ENCODE measurements around the gene ADAMTS9.

ADAMTS9 gene

DNA sequence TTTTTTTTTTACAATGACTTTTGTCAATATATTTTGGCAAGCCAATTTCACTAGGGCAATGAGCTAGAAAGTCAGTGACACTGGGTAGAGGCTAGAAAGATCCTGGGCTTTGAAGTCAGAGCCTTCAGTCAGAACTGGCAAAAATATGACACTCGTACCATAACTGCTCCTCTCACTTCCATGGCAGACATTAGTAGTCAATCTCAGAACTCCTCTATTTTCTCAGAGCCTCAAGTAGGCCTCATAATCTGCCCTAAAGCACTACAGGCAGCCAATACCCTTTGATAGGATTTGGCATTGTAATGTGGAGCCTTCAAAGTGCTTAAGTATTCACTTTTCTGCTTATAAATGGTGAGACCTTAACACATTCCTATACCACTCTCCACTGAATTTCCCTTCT is 67.8 kb downstream of the ADAMTS9 start:
- DNase-seq (ENCODE audit: low spot score): no peak

DNA sequence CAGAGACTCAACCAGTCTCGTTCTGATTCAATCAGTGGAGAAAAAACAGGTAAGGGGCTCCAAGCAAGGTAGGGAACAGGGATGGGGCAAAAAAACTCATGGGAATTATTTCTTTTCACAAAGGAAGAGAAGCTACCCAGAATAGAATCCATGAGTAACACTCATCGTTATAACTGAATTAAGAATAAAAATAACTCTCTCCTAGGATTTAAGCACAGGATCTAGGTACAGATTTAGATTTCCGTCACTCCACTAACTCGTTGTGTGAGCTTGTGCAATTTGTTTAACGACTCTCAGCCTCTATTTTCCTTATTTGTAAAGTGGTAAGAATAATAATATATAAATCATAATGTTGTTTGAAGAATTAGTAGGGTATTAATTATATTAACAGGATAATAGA is 68.6 kb downstream of the ADAMTS9 start:
- no peak for DNase-seq (ENCODE audit: low spot score)

DNA sequence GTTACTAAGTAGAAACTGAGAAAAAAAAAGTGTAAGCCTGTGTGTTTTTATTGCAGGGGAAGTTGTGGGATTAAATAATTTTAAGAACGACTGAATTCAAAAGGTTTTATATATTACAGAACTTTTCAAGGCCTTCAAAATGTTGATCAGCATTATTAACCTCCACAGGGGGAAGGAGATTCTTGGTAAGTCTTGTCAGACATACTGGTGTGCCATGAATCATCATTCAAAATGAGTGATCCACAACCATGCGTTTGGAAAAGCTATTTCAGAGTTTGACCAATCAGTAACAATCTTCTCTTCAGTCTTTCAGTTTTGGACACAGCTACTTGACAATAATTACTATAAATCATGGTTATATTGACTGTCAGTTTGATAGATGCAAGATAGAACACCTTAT is 70.2 kb downstream of the ADAMTS9 start:
- DNase-seq (ENCODE audit: low spot score): no peak

GRCh38 chr3:64616953-64617352 is 70.8 kb downstream of the ADAMTS9 start:
- no peak for DNase-seq (ENCODE audit: low spot score)

- no peak for DNase-seq (ENCODE audit: low spot score)
These were observed 74.8 kb downstream of the ADAMTS9 start for GRCh38 chr3:64612916-64613526.

- DNase-seq (ENCODE audit: low spot score): no peak
These were observed 75.5 kb downstream of the ADAMTS9 start for GRCh38 chr3:64612082-64612860.

- no peak for DNase-seq (ENCODE audit: low spot score)
These were observed 79.1 kb downstream of the ADAMTS9 start for GRCh38 chr3:64608741-64609140.

GRCh38 chr3:64607032-64607551 is 80.7 kb downstream of the ADAMTS9 start:
- no peak for DNase-seq (ENCODE audit: low spot score)

- DNase-seq (ENCODE audit: low spot score): no peak
These were observed 83.5 kb downstream of the ADAMTS9 start for GRCh38 chr3:64604313-64604712.

DNA sequence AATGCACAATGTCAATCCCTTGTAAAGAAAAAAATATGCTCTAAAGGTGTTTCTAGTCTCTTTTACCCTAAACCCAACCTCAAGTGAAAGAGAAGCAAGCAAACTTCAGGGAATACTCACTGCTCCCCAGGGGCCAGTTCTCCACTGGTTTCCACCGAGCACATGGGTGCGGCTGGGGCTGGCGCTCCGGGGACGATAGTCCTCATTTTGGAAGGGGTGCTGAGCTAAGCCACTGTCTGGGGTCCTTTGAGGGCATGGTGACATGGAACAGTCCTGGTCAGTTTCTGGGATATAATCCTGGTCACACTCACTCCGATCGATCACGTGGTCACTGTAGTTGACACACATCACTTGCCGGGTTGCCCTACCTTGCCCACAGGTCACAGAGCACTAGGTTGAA is 86.0 kb downstream of the ADAMTS9 start:
- DNase-seq (ENCODE audit: low spot score): no peak

GRCh38 chr3:64600246-64600950 is 87.4 kb downstream of the ADAMTS9 start:
- no peak for DNase-seq (ENCODE audit: low spot score)

DNA sequence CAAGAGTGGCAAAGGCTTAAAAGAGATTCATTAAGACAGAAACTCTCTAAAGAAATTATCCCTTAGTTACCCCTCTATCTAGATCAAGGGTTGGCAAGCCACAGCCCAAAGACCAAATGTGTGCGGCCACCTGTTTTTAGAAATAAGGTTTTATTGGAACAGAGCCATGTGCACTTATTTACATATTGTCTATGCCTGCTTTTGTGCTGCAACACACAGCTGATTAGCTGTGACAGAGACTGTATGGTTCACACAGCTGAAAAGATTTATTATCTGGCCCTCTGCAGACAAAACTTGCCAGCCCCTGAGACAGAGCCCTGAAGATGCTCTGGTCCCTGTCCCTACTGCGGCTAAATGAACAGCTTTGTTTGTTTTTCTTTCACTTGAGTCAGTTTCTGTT is 88.1 kb downstream of the ADAMTS9 start:
- no peak for DNase-seq (ENCODE audit: low spot score)

DNA sequence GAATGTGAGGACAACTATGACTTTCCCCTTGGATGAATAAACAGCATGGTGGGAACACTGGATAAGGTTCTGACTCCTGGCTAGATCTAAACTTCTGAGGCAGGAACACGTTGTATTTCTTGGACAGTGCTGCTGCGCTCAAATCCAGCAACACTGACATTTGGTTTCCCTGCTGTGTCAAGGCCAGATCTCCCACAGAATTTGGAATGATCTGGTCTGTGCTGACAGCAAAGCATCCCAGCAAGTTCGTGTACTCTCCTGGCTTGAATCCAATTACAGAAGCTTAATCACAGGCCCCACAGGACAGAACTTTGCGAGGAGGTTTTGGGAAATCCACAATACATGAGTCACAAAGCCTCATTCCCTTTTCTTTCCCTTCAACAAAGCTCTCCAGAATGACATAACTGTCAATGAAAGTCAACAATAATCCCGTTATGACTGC is 92.5 kb downstream of the ADAMTS9 start:
- no peak for DNase-seq (ENCODE audit: low spot score)

DNA sequence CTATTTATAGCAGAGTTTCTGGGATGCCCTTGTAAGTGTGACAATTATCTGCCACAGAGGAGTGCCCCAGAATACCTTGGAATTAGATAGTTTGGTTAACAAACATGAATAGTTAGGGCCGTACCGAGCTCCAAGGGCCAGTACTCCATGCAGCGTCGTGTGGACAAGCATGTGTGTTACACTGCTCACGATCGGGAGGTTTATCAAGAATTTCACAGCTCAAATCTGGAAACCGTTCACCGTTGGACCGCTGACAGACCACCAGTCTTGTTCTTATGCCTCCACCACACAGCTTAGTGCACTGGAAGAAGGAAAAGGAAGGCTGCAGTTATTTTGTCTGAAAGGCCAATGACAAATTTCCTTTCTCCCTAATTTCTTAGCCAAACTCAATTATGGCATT is 93.7 kb downstream of the ADAMTS9 start:
- DNase-seq (ENCODE audit: low spot score): no peak

DNA sequence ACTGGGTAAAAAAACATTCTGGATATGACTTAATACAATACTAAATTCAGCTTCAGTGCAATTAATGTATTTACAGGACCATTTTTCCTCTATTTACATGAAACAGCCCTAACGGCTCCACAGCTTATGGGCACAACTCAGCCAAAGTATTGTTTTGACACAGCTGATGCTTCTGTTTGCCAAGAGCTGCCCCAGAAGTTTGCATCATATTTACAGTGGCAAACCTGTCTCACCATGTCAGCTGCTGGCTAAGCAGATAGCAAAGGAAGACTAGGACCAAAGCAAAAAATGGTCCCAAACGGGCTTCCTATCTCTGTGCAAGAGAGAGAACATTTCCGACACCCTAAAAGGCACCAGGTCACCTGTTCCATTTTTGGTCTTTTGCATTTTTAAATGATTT is 94.5 kb downstream of the ADAMTS9 start:
- no peak for DNase-seq (ENCODE audit: low spot score)

GRCh38 chr3:64591615-64592014 is 96.2 kb downstream of the ADAMTS9 start:
- DNase-seq (ENCODE audit: low spot score): no peak

DNA sequence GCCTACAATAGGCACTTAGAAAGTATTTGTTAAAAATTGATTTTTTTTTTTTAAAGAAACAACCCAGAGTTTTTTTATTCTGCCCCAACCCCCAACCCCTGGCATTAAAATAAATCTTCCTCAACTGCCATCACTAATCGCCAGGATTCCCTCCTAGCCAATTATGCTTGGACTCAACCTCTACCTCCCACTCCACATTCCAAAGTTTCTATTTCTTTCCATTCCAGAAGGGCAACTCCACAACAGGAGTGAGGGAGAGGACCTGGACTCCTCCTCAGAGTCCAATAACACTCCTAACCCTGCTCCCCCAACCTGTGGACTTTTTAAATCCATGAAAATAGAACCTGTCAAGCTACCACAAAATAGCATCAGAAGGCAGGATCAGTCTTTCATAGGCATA is 99.4 kb downstream of the ADAMTS9 start:
- DNase-seq (ENCODE audit: low spot score): no peak

DNA sequence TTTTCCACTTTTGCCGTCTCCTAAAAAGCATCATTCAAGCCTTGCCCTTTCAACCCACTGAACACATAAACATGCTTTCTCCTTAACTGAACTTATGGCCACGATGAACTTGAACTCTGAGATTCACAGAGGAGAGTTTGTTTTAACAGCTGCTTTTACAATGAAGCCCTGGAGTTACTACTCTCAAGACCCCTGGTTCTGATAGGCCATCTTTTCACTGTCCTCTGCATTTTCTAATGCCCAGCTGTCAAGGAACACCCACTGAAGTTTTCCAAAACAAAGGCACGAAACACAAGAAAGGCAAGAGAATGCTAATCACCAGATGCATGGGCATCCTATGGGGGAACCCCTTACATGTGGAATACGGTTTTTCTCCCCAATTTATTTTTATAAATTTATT is 100.8 kb downstream of the ADAMTS9 start:
- no peak for DNase-seq (ENCODE audit: low spot score)

DNA sequence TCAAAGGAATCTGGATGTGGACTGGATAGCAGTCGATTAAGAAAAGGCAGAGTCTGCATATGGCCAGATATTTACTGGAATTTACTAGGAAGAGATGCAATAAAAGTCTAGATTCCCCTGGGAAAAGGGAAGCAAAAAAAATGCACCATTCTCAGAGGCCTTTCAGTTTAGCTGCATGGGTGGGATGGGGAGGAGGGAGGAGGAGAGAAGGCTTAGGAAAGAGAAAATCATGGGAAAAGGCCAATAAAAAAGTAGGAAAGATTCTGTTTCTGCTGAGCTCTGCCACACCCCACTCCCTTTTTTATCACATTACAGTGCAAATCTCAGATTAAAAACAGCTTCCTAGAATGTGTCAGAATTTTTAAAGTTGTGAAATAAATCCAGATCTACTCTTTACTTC is 103.6 kb downstream of the ADAMTS9 start:
- no peak for DNase-seq (ENCODE audit: low spot score)

GRCh38 chr3:64578797-64579196 is 109.0 kb downstream of the ADAMTS9 start:
- no peak for DNase-seq (ENCODE audit: low spot score)

GRCh38 chr3:64578062-64578770 is 109.6 kb downstream of the ADAMTS9 start:
- no peak for DNase-seq (ENCODE audit: low spot score)

GRCh38 chr3:64576211-64576775 is 111.5 kb downstream of the ADAMTS9 start:
- DNase-seq (ENCODE audit: low spot score): no peak
